NCI-H1930 (cell line): ENCODE results near the gene SEPTIN2.
"Not testable (repeated sequence)": the region's sequence is repeated elsewhere in the genome, so short reads cannot be mapped to it uniquely, and the experiment has no call there.

Source experiments
- DNase-seq, 2 experiments: peaks; one replicate each; lab custom pipeline; 2025; lab: John Stamatoyannopoulos, UW

The SEPTIN2 gene

DNA sequence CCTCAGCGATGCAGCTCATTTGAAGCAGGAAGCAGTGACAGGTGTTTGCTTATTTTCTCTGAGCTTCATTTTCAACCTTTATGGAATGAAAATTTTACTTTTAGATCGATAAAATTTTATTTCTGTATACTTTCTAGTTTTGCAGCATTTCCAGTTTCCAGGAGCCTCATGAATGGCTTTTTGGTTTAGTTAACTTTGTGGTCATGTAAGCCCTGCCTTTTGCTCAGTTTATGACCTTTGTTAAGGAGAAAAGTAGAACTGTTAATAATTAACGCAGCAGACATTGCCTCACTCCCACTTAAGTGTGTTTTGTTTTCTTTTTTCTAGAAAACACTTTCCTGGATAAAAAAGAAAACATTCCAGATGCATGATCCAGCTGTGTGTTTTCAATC lies 35.9 kb downstream of the SEPTIN2 start:
- DNase-seq: no peak

DNA sequence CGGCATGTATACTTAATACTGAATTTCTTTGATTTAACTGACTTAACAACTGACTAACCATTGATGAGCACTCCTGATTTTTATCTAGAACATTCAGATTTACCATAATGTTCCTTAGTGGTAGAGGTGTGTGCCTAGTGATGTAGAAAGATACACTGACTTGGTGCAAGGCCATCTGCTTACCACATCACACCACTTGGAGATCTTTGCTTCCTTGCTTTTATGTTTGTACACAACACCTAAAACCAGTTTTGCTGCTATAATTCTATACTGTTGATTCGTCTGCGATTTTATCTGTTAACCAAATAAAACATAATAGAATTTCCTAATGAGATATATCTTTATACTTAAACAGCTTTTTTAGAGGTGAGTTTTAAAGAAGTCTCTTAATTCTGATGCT lies 36.5 kb downstream of the SEPTIN2 start:
- no peak for DNase-seq

DNA sequence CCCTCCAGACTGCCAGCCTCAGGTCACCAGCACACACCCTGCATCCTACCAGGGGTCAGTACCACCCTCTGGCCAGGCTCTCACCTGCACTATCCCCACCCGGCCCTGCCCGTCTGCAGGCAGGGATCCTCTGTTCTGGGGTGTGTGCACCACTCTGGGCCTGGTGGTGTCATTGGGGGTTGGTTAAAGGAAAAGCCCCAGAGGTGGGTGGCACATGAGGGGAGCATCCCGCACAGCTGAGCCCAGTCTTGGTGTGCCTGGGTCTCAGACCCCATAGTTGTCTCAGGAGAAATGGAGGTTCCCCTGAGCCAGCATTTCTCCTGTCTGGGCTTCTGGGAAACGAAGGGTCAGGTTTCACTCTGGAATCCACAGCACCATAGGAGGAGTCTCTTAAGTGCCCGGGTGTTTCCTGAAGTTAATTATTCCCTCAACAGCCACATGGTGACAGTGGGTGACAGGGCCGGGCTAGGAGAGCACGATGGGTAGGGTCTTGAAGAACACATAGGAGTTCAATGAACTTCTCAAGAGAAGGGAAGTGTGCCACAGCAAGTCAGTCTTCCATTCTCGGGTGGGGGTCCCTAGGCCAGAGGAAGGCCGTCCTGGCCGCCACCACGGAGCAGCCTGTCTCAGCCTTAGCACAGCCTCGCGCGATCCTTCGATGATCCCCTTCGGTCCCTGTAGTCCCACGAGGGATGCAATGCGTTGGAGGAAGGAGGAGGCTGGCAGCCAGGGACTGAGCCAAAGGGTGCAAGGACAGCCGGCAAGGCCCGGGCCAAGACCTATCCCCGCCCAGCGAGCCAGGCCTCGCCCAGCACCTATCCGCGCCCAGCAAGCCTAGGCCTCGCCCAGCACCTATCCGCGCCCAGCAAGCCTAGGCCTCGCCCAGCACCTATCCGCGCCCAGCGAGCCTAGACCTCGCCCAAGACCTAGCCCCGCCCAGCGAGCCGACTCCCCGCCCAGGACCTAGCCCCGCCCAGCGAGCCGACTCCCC lies 39.2 kb downstream of the SEPTIN2 start:
- peak; percentile 39 to 54 for DNase-seq

DNA sequence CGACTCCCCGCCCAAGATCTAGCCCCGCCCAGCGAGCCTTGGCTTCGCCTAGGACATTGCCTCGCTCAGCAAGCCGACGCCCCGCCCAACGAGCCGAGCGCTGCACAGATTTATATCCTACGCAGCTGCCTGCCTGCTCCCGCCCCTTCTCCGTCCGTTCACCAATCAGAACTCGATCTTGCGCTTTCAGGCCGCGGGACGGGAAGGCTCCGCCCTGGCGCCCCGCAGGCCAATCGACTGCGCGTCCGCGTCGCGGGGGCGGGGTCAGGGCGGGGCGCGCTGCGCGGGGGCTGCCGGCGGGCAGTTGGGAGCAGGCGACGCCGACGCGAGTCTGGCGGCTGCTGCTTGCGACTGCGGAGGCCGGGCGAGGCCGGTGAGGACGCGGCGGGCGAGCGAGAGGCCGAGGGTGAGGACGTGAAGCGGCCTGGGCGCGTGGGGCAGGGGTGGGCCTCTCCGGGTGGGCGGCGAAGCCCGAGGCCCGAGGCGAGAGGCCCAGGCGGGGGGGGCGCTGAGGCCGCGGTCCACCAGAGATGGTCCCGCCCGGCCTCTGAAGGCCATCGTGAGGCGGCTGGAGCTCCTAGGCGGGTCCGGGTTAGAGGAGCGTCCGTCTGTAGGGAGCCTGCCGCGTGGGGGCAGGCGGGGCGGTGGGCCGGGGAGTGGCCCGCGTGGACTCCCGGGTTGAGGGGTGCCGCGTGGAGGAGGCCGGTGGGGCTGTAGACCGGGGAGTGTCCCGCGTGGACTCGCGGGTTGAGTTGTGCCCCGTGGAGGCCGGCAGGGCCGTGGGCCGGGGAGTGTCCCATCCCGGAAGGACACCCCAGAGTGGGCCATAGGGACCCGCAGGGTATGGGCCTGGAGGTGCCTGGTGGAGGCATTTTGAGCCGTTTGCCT lies 40.5 kb downstream of the SEPTIN2 start, which contains the start of gene FARP2:
Gene FARP2, plus strand, starts transcription at position 303 of the 888 bp plus-strand sequence. CDS start 16,823 bp downstream, outside the sequence.
- peak; percentile 97 to 98 for DNase-seq

DNA sequence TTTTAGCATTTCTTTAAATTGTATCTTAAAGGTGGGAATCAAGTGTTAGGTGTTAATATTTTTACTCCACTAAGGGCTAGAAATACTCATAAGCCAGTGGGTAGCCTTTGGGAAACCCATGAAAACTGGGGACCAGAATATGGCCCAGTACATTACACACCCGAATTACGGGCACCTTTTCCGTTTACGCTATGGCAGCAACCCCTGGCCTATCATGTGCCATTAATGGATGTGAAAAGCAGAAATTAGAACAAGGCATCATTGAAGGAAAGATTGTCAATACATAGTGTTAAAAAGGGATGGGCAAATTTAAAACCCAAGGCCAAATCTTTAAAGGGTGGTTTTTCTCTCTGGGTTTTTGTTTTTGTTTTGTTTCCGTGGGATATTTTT lies 41.1 kb downstream of the SEPTIN2 start:
- DNase-seq: no peak

DNA sequence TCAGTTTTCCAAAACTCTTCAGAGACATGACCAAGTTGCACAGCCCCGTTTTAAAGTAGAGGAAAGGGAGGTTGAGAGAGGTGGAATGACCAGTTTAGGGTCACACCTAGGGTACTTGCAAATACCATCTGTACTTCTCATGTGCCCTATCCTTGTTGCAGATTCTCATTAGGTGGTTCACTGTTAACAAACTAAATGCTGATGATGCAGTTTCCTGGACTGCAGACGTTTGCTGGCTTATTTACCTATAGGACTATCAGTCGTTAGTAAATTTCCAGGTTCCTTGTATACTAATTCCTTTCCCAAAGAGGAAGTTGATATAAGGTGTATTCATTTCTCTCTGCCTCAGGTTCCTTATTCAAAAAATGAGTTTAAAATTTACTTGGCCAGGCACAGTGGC lies 41.8 kb downstream of the SEPTIN2 start:
- DNase-seq: no peak

DNA sequence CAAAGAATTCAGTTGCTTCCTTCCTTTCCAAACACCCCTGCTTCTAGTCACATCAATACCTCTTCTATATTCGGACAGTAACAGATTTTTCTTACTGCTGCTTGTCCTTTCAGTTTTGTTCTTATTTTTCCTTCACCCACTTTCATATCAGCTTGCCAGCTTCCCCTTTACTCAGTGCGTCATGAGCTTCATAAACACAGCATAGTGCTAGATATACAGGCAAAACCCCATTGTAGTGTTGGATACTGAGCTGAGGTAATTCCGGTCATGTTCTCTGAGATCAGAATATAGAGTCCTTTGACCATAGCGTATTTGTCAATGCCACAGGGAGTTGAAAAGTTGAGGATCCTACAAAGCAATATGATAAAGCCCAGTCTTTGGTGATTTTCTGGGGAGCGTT lies 42.7 kb downstream of the SEPTIN2 start:
- no peak for DNase-seq

DNA sequence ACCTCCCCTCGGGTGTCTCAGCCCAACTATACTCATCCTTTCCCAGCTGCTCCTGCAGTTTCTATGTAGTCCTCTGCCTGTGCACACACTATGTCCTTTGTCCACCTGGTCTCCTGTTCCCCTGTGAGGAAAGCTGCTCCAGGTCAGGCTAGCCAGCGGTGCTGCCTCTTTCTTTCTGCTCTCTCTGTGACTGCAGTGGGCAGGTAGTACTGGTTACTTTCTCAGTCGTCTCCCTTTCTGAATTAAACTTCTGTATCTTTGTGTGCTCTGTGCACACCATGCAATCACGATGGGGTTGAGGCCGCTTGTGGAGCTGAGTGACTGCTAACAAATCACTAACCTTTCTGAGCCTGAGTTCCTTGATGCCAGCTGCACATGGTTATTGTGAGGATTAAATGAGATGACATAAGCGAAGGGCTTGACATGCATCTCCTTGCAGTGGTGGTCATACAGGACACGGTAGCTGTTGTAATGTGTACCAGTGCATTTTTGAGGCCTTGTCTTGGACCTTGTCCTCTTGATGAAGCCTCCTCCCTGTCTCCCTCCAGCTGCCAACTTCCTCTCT lies 43.8 kb downstream of the SEPTIN2 start:
- no peak for DNase-seq

DNA sequence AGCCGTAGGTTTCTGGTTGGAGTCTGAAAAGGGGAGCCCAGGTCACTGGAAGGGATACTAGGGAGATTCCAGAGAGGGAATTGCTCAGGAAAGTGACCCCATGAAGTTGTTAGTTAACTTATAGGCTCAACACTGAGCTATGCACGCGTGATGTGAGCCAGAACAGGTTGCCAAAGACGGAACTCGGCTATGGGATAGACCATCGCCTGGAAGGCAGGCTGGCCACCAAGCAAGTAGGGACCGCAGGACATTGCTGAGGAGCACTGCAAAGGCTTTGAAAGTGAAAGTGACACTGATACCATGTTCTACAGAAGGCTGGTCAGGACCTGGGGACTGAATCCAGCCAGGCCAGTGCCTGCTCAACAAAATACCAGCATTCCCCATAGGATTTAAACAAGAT lies 47.7 kb downstream of the SEPTIN2 start:
- DNase-seq: no peak

DNA sequence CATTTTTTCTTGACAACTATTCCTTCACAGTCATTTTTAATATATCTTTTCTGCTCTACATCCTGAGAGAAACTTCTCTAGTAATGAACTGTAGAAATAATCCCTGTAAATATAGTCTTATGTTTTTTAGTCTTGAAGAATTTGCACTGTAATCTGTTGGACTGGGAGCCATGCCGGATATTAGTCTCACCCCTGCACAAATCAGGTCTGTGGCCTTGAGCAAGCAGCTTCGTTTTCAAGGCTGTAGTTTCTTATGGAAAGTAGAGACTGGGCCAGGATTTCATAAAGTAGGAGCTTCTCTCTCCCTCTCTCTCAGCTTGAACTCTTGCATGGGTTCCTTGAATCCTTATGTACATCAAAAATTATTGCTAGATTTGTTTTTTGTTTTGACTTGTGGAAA lies 49.1 kb downstream of the SEPTIN2 start:
- DNase-seq: no peak

DNA sequence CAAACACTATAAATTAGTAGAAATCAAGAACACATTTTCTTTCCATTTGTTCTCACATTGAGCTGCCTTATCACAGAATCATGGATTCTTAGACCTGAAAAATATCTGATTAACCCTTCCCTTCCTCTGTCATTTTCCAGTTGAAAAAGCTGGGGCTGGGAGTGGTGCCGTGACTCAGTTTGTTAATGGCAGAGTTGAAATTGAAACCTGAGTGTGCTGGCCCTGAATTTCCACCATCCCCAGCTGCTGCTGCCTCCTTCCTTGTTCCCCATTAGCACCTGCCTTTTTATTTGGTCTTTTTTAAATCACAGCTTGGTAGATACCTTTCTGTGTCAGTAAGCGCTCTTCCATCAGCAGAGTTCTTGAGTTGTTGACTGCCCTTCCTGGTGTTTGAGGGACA lies 51.0 kb downstream of the SEPTIN2 start:
- no peak for DNase-seq

DNA sequence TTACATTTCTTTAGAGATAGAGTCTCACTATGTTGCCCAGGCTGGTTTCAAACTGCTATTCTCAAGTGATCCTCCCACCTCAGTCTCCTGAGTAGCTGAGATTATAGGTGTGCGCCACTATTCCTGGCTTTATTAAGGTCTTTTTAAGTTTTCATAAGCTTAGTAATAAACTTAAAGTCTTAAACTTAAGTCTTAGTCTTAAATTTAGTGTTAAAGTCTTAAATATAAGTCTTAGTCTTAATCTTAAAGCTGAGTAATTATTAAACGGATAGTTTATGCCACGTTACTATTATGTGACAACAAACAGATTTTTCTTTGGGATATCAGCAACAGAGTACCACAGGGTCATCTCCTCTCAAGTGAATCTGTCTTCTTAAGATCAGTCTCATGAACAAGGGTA lies 52.9 kb downstream of the SEPTIN2 start:
- DNase-seq: no peak

DNA sequence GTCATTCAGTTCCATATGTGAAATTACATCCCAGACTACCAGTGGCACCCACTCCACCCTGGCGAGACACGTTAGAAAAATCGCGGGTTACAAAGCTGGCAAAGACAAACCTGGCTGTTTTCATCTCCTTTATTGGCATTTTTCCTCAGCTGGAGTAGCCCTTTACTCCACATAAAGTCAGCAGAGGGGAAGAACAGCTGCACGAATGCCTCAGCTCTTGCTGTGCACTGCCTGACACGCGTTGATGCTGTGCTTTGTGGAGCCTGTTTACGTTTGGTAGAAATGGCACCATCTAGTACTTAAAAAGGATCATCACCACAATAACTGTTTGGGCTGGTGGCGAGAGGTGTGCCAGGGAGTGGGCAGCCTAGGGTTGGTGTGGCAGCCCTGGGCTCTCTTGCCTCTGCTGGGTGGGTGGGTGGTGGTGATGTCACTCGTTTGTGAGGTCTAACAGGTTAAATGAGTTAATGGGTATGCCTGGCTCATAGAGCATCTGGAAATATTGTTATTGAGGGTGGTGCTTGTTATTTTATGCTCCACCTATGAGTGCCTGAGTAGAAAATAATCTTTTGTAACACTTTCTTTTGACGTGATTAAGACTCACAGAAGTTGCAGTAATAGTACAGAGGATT lies 56.8 kb downstream of the SEPTIN2 start:
- DNase-seq: no peak

DNA sequence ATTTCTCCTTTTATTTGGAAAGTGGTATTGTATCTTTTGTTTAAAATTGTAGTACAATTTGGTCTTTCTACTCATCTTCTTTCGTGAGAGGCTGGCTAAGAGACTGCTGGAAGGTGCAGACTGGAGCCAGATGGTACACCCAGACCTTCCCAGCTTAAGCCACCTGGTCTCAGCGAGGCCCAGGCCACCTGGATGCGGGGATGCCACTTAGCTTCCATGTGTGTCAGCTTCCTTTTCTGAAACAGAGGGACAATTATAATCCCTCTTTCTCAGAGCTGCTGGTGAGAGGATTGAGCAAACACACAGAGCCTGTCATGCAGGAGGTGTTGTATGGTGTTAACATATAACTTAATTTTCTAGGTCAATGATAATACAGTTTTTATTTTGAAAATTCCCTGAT lies 57.7 kb downstream of the SEPTIN2 start:
- no peak for DNase-seq

DNA sequence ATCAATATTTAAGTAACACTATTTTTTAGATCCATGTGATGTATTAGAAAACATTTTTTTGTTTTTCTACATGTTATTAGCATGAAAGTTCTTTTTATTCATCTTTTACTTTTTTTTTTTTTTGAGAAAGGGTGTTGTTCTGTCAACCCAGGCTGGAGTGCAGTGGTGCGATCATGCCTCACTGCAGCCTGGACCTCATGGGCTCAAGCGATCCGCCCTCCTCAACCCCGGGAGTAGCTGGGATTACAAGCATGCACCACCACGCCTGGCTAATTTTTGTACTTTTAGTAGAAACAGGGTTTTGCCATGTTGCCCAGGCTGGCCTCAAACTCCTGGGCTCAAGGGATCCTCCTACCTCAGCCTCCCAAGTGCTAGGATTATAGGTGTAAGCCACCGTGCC lies 58.2 kb downstream of the SEPTIN2 start:
- not testable (repeated sequence) for DNase-seq

DNA sequence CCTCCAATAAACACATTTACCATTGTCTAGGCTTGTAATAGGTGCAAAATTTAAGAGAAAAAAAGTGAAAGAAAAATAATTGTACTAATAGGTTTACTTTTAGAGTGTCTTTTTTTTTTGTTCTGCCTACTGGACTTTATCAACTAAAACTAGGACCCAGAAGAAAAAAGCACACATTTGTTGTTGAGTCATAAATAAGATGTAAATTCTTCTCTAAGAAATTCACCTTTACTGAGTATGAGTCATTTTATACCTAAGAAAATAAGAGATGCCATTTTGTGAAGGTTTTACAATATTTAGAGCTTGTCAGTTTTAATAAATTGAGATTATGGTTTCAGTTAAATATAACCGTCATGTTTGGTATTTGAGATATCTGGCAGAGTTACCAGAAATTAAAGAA lies 59.6 kb downstream of the SEPTIN2 start:
- no peak for DNase-seq

DNA sequence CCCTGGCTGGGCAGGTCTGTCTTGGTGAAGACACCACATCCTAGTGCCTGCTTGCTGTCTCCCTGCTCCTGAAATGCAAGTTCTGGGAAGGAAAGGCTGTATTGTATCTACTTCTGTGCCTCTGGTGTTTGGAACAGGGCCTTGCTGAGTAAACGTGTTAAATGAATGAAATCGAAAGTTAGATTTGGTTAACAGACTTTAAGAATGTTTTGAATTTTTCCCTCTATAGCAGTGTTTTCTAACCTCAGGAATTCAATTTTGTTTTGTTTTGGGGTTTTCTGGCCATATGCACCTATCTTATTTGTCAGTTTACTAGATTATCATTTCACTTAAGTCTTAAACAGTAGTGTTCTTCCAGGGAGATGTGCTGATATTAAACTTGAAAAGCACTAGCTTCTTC lies 61.1 kb downstream of the SEPTIN2 start:
- no peak for DNase-seq

DNA sequence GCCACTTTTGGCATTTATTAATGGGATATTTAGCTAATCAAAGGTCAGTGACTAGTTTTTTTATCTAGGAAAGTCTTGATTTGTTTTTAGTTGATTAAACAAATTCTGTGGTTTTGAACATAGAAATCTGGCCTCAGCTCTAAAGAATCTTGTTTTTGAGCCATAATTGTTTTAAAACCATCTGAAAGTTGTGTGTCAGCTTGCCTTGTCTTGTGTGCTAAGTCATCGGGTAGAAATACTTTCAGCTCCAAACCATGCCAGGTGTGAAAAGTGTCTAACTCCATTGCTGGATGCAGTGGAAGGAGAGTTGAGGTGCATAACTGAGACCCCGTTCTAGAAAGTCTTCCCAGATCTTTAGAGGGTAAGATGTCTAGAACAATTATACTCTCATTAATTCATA lies 63.1 kb downstream of the SEPTIN2 start:
- no peak for DNase-seq

DNA sequence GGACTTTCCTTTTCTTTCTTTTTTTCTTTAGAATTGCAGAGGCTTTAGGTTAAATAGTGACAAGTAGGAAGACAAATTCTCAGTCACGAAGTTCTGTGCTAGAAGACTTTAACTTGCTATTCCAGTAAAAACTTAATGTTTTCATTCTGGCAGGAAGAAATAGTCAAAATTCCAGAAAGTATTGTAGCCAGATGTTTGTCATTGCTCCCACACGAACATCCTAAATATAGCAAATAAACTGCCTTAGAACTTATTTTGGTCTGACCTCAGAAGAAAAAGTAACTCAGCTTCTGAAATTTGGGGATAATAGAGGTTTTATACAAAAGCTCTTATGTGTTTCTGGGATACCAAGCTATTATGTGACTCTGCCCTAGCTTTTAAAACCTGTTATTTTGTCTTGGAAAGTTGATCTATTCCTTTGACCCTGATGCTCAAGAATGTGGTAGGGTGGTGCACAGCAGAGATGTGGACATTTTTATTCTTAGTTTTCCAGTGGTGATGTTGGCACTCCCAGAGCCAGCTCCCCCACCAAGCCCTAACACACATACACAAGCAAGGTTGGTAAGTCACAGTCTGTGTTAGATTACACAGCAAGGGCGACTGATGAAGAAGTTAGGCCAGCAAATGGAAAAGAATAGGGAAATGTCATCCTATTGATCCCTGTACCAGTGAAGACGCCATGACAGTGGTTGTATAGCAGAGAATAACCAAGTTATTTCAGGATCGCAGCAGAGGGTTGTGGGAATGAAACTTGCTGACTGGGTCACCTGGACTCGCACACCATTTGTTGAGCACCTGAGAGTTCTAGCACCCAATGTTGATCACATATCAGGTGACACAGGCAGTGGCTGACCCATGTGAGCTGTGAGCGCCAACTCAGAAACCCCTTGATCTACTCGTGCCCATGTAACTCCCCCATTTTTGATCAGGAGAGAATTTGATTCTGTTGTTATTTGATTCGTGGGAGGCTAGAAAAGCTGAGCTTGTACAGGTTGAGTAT lies 64.1 kb downstream of the SEPTIN2 start:
- DNase-seq: no peak

DNA sequence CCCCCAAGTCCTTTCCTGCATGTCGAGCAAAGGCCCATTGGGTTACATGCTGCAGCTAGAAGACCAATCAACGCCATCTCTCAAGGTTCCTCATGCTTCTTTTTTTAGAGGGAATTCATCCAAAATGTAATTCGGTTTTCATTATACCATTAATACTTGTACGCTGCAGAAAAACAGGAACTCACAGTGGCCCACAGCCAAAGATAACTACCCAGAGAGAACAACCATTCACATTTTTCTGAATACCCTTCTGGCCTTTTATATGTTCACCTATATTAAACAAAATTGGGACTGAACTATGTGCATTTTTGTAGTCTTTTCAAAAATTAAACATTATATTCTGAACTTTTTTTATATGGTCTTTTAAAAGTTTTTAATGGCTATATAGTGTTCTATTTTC lies 66.1 kb downstream of the SEPTIN2 start:
- DNase-seq: no peak

DNA sequence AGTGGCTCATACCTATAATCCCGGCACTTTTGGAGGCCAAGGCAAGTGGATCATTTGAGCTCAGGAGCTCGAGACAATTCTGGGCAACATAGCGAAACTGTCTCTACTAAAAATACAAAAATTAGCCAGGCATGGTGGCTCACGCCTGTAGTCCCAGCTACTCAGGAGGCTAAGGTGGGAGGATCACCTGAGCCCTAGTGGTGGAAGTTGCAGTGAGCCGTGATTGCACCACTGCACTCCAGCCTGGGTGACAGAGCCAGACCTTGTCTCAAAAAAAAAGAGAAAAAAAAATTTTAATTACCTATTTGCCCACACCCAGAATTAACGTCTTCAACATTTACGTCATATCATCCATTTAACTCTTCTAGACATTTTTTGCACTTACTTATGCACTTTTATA lies 69.7 kb downstream of the SEPTIN2 start:
- not testable (repeated sequence) for DNase-seq
